NB4 (cell line): ENCODE results near the gene GTF2H1.

Experiments
- DNase-seq: peaks from one replicate; pipeline ENCODE4 v3.0.0; 2010; ENCODE audit warnings: low read depth
- H3K4me3 ChIP-seq: one replicate; pipeline ENCODE4 v1.5.1; 2011; ENCODE audit warnings: mild to moderate bottlenecking, low read depth, low read length, moderate library complexity
- MYC ChIP-seq: IDR thresholded peaks from 2 replicates; pipeline ENCODE4 v1.6.1; 2011; ENCODE audit warnings: low read depth, low read length
- POLR2A ChIP-seq: IDR thresholded peaks from 2 replicates; pipeline ENCODE4 v1.6.1; 2011; ENCODE audit warnings: mild to moderate bottlenecking; ENCODE audit not compliant: insufficient read length; ENCODE audit errors: extremely low read depth
- TF ChIP-seq, protein P1 (sequence below): IDR thresholded peaks from one replicate; pipeline ENCODE4 v1.5.1; 2012; ENCODE audit warnings: low read depth, low read length
- TF ChIP-seq, protein P2 (sequence below): IDR thresholded peaks from 2 replicates; pipeline ENCODE4 v1.6.1; 2011; ENCODE audit warnings: low read depth, low read length

The GTF2H1 gene

DNA sequence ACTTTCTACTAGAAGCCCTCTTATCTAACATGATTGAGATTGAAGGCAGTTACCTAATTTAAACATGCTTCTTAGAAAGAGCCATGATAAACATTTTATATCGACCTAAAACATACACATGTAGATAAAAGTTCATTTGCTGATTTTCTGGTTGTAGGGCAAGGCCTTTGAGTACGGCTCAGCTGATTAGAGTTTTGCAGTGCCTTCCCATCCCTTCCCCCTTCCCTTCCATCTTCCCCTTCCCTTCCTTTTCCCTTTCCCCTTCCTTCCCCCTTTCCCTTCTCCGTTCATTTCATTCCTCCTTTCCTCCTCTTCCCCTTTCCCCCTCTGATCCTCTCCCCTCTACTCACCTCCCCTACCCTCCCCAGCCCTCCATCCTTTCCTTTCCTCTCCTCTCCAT lies 94.1 kb downstream of the GTF2H1 start:
- H3K4me3 ChIP-seq = no peak overlapping the region
- no peak for TF ChIP-seq POLR2A
- no peak for TF ChIP-seq MYC
- TF ChIP-seq, protein P1, sequence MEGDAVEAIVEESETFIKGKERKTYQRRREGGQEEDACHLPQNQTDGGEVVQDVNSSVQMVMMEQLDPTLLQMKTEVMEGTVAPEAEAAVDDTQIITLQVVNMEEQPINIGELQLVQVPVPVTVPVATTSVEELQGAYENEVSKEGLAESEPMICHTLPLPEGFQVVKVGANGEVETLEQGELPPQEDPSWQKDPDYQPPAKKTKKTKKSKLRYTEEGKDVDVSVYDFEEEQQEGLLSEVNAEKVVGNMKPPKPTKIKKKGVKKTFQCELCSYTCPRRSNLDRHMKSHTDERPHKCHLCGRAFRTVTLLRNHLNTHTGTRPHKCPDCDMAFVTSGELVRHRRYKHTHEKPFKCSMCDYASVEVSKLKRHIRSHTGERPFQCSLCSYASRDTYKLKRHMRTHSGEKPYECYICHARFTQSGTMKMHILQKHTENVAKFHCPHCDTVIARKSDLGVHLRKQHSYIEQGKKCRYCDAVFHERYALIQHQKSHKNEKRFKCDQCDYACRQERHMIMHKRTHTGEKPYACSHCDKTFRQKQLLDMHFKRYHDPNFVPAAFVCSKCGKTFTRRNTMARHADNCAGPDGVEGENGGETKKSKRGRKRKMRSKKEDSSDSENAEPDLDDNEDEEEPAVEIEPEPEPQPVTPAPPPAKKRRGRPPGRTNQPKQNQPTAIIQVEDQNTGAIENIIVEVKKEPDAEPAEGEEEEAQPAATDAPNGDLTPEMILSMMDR = no peak
- TF ChIP-seq, protein P2, sequence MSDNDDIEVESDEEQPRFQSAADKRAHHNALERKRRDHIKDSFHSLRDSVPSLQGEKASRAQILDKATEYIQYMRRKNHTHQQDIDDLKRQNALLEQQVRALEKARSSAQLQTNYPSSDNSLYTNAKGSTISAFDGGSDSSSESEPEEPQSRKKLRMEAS = no peak
- no peak for DNase-seq
